Endothelial cell of umbilical vein (primary cell): Measurements from ENCODE around the gene MYLIP. TPM values are rescaled to one million over a fixed set of nuclear protein-coding genes. Genes with fewer than 3 reads are reported as not detected.

ENCODE experiments used
- BruUV-seq: library from RNA; stranded (reverse); fragments of 400-500 nt; replicated peaks from 2 replicates; lab custom pipeline; 2021; lab: Mats Ljungman, UMichigan
- CTCF ChIA-PET: fragments of 300-600, 350-600 bp; sonication (Branson Sonifier 250); formaldehyde crosslinking; loops from one replicate; lab custom pipeline; 2021; ENCODE audit warnings: antibody characterized with exemption, inconsistent platforms; lab: Charles Lee
- POLR2A ChIA-PET: fragments of 300-600, 350-600 bp; sonication (Branson Sonifier 250); formaldehyde crosslinking; loops from one replicate; lab custom pipeline; 2021; ENCODE audit warnings: antibody characterized with exemption, inconsistent platforms; lab: Charles Lee
- DNase-seq: peaks from one replicate; pipeline ENCODE4 v3.0.0-alpha.2; 2011; ENCODE audit warnings: low read depth, low spot score
- FAIRE-seq: peaks from 2 replicates; lab custom pipeline; 2011; peaks lifted over from hg19 to GRCh38; lab: Jason Lieb, UNC
- H2AFZ ChIP-seq: 2 replicates; pipeline ENCODE4 v1.6.0; 2012; ENCODE audit warnings: low read depth, low read length, control low read depth, inconsistent platforms
- H3K27ac ChIP-seq: 2 replicates; pipeline ENCODE4 v1.5.1; 2011; ENCODE audit warnings: low read depth, mild to moderate bottlenecking, control low read depth, low read length, moderate library complexity; ENCODE audit not compliant: insufficient read depth
- H3K27me3 ChIP-seq, 2 experiments: 2 replicates each; pipeline versions ENCODE4 v1.6.0 to v1.6.1; 2011; ENCODE audit warnings: low read length in 2 of 2, mixed read lengths in 1 of 2; ENCODE audit not compliant: control insufficient read depth in 2 of 2, insufficient read depth in 2 of 2
- H3K36me3 ChIP-seq, 2 experiments: 2 replicates in 1 of 2; 3 replicates in 1 of 2; pipeline ENCODE4 v1.5.1; 2011; ENCODE audit warnings: low read length in 2 of 2, mild to moderate bottlenecking in 1 of 2, moderate library complexity in 1 of 2; ENCODE audit not compliant: control insufficient read depth in 2 of 2, insufficient read depth in 2 of 2; ENCODE audit errors: extremely low read depth in 1 of 2
- H3K4me1 ChIP-seq: 3 replicates; pipeline ENCODE4 v1.5.1; 2011; ENCODE audit warnings: mild to moderate bottlenecking, low read length; ENCODE audit not compliant: control insufficient read depth, insufficient read depth; ENCODE audit errors: extremely low read depth
- H3K4me2 ChIP-seq: 2 replicates; pipeline ENCODE4 v1.6.1; 2011; ENCODE audit warnings: low read length, control low read depth, mixed read lengths; ENCODE audit not compliant: insufficient read depth
- H3K4me3 ChIP-seq, 3 experiments: fragments of 200-600 bp in 1 of 3; sonication (generic), shearing (Covaris generic) in 1 of 3; replicated peaks in 1 of 3; 2 replicates each; pipeline ENCODE4 v1.5.1; 2011 to 2016; ENCODE audit warnings: control low read depth in 3 of 3, low read length in 3 of 3, mild to moderate bottlenecking in 2 of 3, inconsistent platforms in 1 of 3, low read depth in 1 of 3, moderate library complexity in 1 of 3; ENCODE audit not compliant: insufficient read depth in 1 of 3
- H3K79me2 ChIP-seq: 2 replicates; pipeline ENCODE4 v1.6.0; 2012; ENCODE audit warnings: low read length, inconsistent platforms; ENCODE audit not compliant: control insufficient read depth, insufficient read depth
- H3K9ac ChIP-seq: replicated peaks from 2 replicates; pipeline ENCODE3; 2011; ENCODE audit warnings: low read length, control low read depth; ENCODE audit not compliant: insufficient read depth; ENCODE audit errors: extremely low read depth
- H3K9me1 ChIP-seq: replicated peaks from 3 replicates; pipeline ENCODE4 v1.6.0; 2011; ENCODE audit warnings: mild to moderate bottlenecking, low read length; ENCODE audit not compliant: control insufficient read depth, insufficient read depth; ENCODE audit errors: extremely low read depth
- H3K9me3 ChIP-seq: replicated peaks from 2 replicates; pipeline ENCODE4 v1.5.1; 2012; ENCODE audit warnings: low read length, inconsistent platforms; ENCODE audit not compliant: control insufficient read depth, insufficient read depth
- H4K20me1 ChIP-seq: replicated peaks from 2 replicates; pipeline ENCODE3; 2011; ENCODE audit warnings: mild to moderate bottlenecking, low read length; ENCODE audit not compliant: control insufficient read depth, insufficient read depth; ENCODE audit errors: extremely low read depth
- EZH2 ChIP-seq: IDR thresholded peaks from 2 replicates; pipeline ENCODE4 v1.6.1; 2012; ENCODE audit warnings: borderline replicate concordance, low read depth, mild to moderate bottlenecking, moderate library complexity, low read length, inconsistent platforms; ENCODE audit not compliant: severe bottlenecking
- FOS ChIP-seq: IDR thresholded peaks from 2 replicates; pipeline ENCODE4 v1.6.1; 2011; ENCODE audit warnings: mild to moderate bottlenecking, low read length, moderate library complexity, borderline replicate concordance; ENCODE audit not compliant: insufficient read depth
- JUN ChIP-seq: IDR thresholded peaks from 2 replicates; pipeline ENCODE4 v1.6.1; 2011; ENCODE audit warnings: borderline replicate concordance, low read depth; ENCODE audit not compliant: insufficient read length, insufficient read depth
- MYC ChIP-seq: IDR thresholded peaks from one replicate; pipeline ENCODE4 v1.6.1; 2011; ENCODE audit warnings: mild to moderate bottlenecking, low read depth, low read length
- POLR2A ChIP-seq: IDR thresholded peaks from 2 replicates; pipeline ENCODE4 v1.6.1; 2012; ENCODE audit warnings: low read depth, mild to moderate bottlenecking, control low read depth, low read length
- POLR2AphosphoS5 ChIP-seq: IDR thresholded peaks from 2 replicates; pipeline ENCODE4 v1.6.1; 2012; ENCODE audit warnings: low read depth, mild to moderate bottlenecking, control low read depth, low read length, moderate library complexity; ENCODE audit not compliant: insufficient read depth
- dilution Hi-C: fragments of 300-500 bp; cut with MboI; formaldehyde crosslinking; loops from one replicate; pipeline ENCODE4 v1.15.0; 2019; ENCODE audit warnings: low sequenced_read_pairs; ENCODE audit not compliant: extremely low pct_ligation_motif_present
- intact Hi-C: fragments of 100-400 bp; cut with micrococcal nuclease; formaldehyde crosslinking; loops from one replicate; pipeline ENCODE4 v1.10.0; 2022
- polyA plus RNA-seq, 4 experiments: library from polyadenylated mRNA; depleted of rRNA in 3 of 4; stranded (reverse) in 3 of 4; unstranded in 1 of 4; fragments of >200 nt; gene quantifications; 2 replicates each; pipeline versions ENCODE4 v1.2.1 to v1.2.3, GENCODE V29; 2011 to 2012; ENCODE audit warnings: missing spikeins in 1 of 4
- total RNA-seq: library from RNA; stranded (reverse); gene quantifications from 2 replicates; pipeline ENCODE4 v1.2.3, GENCODE V29; 2021
- TF ChIP-seq, protein P1 (sequence below): IDR thresholded peaks from 2 replicates; pipeline ENCODE4 v1.6.1; 2011; ENCODE audit not compliant: insufficient read depth, insufficient read length

Gene MYLIP
- total and polyA plus RNA-seq, 2 donors (not counting 3 experiments of a cell fraction or from before 2014, with no cell fraction given), result 16.9 to 19.2 TPM

DNA sequence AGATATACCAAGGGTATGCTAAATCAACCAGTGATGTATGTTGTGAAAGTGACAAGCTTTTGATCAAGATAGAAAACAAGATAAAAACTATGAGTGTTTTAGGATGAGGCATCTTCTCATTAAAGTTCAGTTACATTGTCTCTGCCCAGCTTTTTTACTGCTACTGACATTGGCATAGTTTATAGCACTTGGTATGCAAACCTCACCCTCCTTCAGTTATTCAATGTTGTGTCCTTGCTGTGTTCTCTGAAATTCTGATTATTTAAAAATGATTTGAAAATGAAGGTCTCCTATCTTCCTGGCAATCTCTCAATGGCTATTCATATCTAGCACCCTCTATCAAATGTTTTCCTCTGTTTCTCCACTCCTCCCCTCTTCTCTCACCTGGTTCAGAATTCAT, 6.7 kb upstream of the MYLIP start:
- H3K9me3 ChIP-seq, result no peaks in the 10 kb centered on the region
- TF ChIP-seq EZH2 (no peak), JUN (no peak), FOS (no peak), POLR2A (no peak), POLR2AphosphoS5 (no peak)
- TF ChIP-seq, protein P1, sequence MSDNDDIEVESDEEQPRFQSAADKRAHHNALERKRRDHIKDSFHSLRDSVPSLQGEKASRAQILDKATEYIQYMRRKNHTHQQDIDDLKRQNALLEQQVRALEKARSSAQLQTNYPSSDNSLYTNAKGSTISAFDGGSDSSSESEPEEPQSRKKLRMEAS, result no peak
- H2AFZ ChIP-seq, result no peak overlapping the region
- DNase-seq (no peak), FAIRE-seq (peak; percentile 21)
- no peak overlapping the region for H3K4me3 ChIP-seq
- POLR2A ChIA-PET, result no interaction called here
- no peak overlapping the region for H3K9ac ChIP-seq
- no peaks in the 10 kb centered on the region for H3K4me1 ChIP-seq
- dilution Hi-C loops (no loop called here), intact Hi-C loops (no loop called here)
- H3K79me2 ChIP-seq, result no peaks in the 10 kb centered on the region
- no TSS peak for BruUV-seq
- no peaks in the 10 kb centered on the region for H4K20me1 ChIP-seq
- no peak overlapping the region for H3K4me2 ChIP-seq
- CTCF ChIA-PET, result interaction anchor here (1.6 kb wide), 1 partner anchor 431 kb away, joined by 5 read pairs; no protein-coding TSS in a partner anchor
- H3K36me3 ChIP-seq, result no peaks in the 10 kb centered on the region
- no peaks in the 10 kb centered on the region for H3K9me1 ChIP-seq
- H3K27ac ChIP-seq, result no peak overlapping the region
- H3K27me3 ChIP-seq, result peaks cover 11 to 16% of the 10 kb centered on the region in 2 experiments

DNA sequence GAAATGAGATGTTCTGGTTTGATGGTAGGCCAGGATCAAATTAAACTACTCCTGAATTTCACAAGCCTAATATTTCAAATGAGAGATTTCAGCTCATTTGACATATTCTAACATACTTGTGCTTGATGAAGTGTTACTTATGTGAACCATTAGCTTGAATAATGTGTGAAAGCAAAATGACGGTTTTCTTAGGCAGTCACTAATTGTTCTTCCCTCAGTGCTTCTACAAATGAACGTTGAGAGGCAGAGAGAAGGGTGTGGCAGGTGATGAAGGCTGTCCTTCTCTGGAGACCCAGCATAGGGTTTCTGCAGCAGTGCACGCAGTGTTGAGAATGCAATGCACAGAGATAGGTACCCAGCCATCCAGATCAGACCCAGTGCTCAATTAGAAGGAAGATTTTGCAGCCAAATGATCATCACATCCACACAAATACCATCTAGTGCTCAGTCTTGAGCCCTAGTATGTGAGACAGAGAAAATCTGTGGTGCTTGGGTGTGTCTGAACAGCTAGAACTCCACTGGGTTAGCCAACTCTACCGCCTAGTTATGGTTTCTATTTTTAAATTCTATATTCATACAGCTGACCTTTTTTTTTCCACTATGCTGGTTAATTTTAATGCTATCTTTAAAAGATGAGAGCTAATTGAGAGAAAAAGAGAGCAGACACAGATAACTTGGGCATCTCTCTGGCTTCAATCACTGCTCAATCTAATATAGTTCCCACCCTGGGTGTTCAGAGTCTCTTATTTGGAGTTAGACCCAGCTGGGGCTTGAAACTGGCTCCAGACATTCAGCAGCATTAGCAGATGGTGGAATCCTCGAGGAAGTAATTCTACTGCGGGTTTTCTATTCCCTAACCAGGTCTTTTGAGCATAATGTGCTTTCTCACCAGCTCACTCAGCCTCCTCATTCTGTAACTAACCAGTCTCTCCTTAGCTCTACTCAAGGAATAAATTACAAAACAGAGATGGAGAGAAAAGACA, 4.4 kb upstream of the MYLIP start:
- Histone ChIP-seq H4K20me1 (no peaks in the 10 kb centered on the region), H3K36me3 (no peaks in the 10 kb centered on the region), H3K4me3 (no peak overlapping the region), H2AFZ (no peak overlapping the region), H3K9me3 (no peaks in the 10 kb centered on the region), H3K27me3 (peaks cover 11 to 16% of the 10 kb centered on the region in 2 experiments), H3K4me2 (no peak overlapping the region), H3K79me2 (no peaks in the 10 kb centered on the region), H3K27ac (no peak overlapping the region), H3K4me1 (no peaks in the 10 kb centered on the region), H3K9me1 (no peaks in the 10 kb centered on the region), H3K9ac (no peak overlapping the region)
- FAIRE-seq (no peak), DNase-seq (no peak)
- dilution Hi-C loops, result no loop called here
- no peak for TF ChIP-seq MYC
- BruUV-seq, result no TSS peak
- CTCF ChIA-PET, result interaction anchor here (1.0 to 1.5 kb wide), 2 partner anchors 59 to 433 kb away, joined by 3 to 5 read pairs; no protein-coding TSS in a partner anchor
- POLR2A ChIA-PET, result no interaction called here
- intact Hi-C loops, result no loop called here
